ENCODE measurements around the gene CBR1.
"Not testable (repeated sequence)": the region's sequence is repeated elsewhere in the genome, so short reads cannot be mapped to it uniquely, and the experiment has no call there.

CBR1 gene

DNA sequence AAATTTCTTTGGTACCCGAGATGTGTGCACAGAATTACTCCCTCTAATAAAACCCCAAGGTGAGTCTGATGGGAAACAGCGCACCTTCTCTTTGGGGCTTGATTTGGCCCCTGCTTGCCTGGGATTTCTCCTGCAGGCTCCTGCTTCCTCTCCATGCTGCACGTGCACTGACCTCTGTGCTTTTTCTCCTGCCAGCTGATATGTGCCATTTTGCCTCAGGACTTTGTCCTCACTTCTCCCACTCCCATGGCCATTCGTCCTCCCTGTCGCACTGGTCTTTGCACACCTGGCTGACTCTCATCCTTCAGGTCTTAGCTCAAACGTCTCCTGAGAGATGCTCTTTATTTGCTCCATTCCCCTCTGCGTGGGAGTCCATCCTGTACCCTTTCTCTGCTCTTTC is 1.2 kb downstream of the CBR1 start:
- Histone ChIP-seq H3K27ac (no peak overlapping the region), H3K27me3 (replicated peaks) (no peaks in the 10 kb centered on the region), H3K36me3 (replicated peaks) (peaks cover 6% of the 10 kb centered on the region), H3K4me3 (ENCODE audit: low read depth, low read length) (peak overlapping the region; percentile 94)
- TF ChIP-seq, protein P1, sequence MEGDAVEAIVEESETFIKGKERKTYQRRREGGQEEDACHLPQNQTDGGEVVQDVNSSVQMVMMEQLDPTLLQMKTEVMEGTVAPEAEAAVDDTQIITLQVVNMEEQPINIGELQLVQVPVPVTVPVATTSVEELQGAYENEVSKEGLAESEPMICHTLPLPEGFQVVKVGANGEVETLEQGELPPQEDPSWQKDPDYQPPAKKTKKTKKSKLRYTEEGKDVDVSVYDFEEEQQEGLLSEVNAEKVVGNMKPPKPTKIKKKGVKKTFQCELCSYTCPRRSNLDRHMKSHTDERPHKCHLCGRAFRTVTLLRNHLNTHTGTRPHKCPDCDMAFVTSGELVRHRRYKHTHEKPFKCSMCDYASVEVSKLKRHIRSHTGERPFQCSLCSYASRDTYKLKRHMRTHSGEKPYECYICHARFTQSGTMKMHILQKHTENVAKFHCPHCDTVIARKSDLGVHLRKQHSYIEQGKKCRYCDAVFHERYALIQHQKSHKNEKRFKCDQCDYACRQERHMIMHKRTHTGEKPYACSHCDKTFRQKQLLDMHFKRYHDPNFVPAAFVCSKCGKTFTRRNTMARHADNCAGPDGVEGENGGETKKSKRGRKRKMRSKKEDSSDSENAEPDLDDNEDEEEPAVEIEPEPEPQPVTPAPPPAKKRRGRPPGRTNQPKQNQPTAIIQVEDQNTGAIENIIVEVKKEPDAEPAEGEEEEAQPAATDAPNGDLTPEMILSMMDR (IDR thresholded peaks at IDR 0.05; ENCODE audit: low read depth, low read length, missing control alignments) = no peak
- in situ Hi-C loops (cut with HindIII; ENCODE audit: low pct_ligation_motif_present, low sequenced_read_pairs) = no loop called here
- DNase-seq = no peak

DNA sequence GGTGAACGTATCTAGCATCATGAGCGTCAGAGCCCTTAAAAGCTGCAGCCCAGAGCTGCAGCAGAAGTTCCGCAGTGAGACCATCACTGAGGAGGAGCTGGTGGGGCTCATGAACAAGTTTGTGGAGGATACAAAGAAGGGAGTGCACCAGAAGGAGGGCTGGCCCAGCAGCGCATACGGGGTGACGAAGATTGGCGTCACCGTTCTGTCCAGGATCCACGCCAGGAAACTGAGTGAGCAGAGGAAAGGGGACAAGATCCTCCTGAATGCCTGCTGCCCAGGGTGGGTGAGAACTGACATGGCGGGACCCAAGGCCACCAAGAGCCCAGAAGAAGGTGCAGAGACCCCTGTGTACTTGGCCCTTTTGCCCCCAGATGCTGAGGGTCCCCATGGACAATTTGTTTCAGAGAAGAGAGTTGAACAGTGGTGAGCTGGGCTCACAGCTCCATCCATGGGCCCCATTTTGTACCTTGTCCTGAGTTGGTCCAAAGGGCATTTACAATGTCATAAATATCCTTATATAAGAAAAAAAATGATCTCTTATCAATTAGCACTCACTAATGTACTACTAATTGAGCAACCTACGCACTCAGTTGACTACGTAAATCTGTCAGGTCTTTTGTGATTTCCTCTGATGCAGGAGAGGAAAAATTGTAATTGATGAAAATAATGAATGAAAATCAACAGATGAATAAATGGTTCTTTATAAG is 2.8 kb downstream of the CBR1 start:
- TF ChIP-seq, protein P1 (IDR thresholded peaks at IDR 0.05; ENCODE audit: low read depth, low read length, missing control alignments) = no peak
- H3K27me3 ChIP-seq (replicated peaks) = no peaks in the 10 kb centered on the region
- peaks cover 6% of the 10 kb centered on the region for H3K36me3 ChIP-seq (replicated peaks)
- H3K4me3 ChIP-seq (ENCODE audit: low read depth, low read length) = no peak overlapping the region
- in situ Hi-C loops (cut with HindIII; ENCODE audit: low pct_ligation_motif_present, low sequenced_read_pairs) = no loop called here
- no peak overlapping the region for H3K27ac ChIP-seq
- no peak for DNase-seq

DNA sequence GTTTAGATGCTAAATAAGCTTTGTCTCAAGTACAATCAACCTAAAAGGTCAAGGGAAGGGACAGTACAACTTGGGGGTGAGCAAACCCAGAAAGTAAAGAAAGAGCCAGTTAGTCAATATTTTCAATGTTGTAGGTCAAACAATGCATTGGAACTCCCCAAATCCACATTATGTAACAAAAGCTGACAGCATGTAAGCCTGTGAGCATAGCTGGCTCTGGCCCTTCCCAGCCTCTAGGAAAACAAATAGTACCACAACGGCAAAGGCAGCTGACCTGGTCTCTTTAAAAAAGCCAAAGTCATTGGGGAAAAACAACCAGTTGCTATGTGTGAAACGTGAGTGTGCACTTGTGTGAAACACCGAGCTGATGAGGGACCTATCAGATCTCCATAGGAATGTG is 3.4 kb downstream of the CBR1 start:
- Histone ChIP-seq H3K27me3 (replicated peaks) (no peaks in the 10 kb centered on the region), H3K4me3 (ENCODE audit: low read depth, low read length) (no peak overlapping the region), H3K27ac (no peak overlapping the region), H3K36me3 (replicated peaks) (peaks cover 6% of the 10 kb centered on the region)
- DNase-seq = no peak
- in situ Hi-C loops (cut with HindIII; ENCODE audit: low pct_ligation_motif_present, low sequenced_read_pairs) = no loop called here
- TF ChIP-seq, protein P1 (IDR thresholded peaks at IDR 0.05; ENCODE audit: low read depth, low read length, missing control alignments) = no peak

DNA sequence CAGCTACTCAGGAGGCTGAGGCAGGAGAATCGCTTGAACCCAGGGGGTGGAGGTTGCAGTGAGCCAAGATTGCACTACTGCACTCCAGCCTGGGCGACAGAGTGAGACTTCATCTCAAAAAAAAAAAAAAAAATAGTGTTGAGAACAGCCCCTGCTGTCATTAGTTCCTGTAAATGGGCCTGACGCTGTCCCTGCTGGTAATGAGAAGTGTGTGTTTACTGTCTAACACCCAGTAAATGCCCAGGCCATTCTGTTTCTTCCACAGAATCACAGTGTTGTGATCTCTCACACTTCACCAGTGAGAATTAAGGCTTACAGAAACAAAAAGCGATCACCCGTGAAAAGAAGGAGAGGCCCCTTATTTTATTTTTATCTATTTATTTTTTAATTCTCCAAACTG is 4.1 kb downstream of the CBR1 start:
- H3K36me3 ChIP-seq (replicated peaks); DNase-seq; H3K27me3 ChIP-seq (replicated peaks); H3K27ac ChIP-seq; in situ Hi-C loops (cut with HindIII; ENCODE audit: low pct_ligation_motif_present, low sequenced_read_pairs); H3K4me3 ChIP-seq (ENCODE audit: low read depth, low read length): not testable (repeated sequence)

DNA sequence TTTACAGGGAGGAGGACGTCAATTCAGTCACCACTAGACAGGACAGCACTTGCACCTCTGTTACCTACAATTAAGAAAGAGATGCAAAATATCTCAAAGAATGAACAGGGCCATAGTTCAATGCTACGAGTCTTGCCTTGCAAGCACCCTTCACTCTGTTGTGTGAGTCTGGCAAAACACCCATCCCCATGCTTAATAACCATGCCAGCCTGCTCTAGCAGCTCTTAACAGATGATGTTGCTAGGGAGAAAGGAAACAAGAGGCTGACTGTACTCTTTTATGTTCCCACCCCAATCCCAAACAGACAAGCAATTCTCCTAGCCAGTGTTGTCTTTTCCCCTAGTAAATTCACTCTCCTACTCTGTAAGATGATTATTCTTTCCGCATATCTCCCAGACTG is 5.3 kb downstream of the CBR1 start:
- no peaks in the 10 kb centered on the region for H3K27me3 ChIP-seq (replicated peaks)
- H3K27ac ChIP-seq = no peak overlapping the region
- H3K4me3 ChIP-seq (ENCODE audit: low read depth, low read length) = no peak overlapping the region
- TF ChIP-seq, protein P1 (IDR thresholded peaks at IDR 0.05; ENCODE audit: low read depth, low read length, missing control alignments) = no peak
- in situ Hi-C loops (cut with HindIII; ENCODE audit: low pct_ligation_motif_present, low sequenced_read_pairs) = no loop called here
- DNase-seq = no peak
- peaks cover 6% of the 10 kb centered on the region for H3K36me3 ChIP-seq (replicated peaks)

DNA sequence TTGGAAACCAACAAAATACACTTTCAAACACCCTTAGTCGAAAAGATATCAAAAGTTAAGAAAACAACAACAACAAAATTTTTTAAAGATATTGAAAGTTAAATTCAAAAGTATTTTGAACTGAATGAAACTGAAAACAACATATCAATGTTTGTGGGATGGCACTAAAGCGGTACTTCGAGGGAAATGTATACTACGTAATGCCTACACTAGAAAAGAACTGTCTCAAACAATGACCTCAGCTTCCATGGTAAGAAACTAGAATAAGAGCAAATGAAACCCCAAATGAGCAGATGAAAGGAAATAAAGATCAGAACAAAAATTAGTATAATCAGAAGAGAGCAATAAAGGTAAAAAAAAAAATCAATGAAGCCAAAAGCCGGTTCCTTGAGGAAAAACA is 6.1 kb downstream of the CBR1 start:
- Histone ChIP-seq H3K36me3 (replicated peaks) (peaks cover 6% of the 10 kb centered on the region), H3K27ac (no peak overlapping the region), H3K4me3 (ENCODE audit: low read depth, low read length) (no peak overlapping the region), H3K27me3 (replicated peaks) (no peaks in the 10 kb centered on the region)
- in situ Hi-C loops (cut with HindIII; ENCODE audit: low pct_ligation_motif_present, low sequenced_read_pairs) = no loop called here
- TF ChIP-seq, protein P1 (IDR thresholded peaks at IDR 0.05; ENCODE audit: low read depth, low read length, missing control alignments) = no peak
- no peak for DNase-seq

All from brain microvascular endothelial cell (primary cell).